Fibroblast of skin of abdomen (primary cell): ENCODE measurements around the gene AGPAT3.

Experiments used
- DNase-seq: peaks from one replicate; pipeline ENCODE4 v3.0.0-alpha.2; 2013

Gene AGPAT3

GRCh38 chr21:43939443-43940328, 74.7 kb downstream of the AGPAT3 start:
- no peak for DNase-seq

DNA sequence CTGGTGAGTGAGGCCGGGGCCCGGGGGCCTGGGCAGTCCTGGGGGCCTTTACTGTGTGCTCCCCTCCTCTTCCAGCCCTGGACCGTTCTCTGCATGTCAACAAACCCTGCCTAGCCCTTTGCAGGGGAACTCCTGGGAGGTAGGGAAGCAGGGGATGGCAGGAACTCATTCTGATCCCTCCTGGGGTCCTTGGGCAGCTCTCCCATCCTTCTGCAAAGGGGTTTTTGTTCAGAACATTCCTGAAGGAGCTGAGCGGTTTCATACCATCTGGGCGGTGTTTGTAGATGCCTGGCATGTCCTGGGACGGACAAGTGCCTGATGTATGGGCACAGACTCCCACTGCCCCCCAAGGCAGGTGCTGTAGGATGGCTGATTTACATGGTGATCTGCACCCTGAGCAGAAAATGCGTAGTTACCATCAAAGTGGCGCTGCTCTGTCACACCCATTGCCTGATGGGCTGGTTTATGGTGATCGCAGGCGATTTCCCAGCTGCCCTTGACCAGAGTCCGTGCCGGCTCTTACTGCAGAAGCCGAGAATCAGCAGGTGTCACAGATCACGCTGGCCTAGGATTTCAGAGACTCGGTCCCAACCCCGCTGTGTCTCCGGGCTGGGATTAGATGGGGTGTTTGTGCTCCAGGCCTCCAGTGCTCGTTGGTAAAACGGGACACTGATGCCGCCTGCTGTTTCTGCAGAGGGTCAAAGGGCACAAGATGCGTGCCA, 75.5 kb downstream of the AGPAT3 start:
- DNase-seq = no peak

DNA sequence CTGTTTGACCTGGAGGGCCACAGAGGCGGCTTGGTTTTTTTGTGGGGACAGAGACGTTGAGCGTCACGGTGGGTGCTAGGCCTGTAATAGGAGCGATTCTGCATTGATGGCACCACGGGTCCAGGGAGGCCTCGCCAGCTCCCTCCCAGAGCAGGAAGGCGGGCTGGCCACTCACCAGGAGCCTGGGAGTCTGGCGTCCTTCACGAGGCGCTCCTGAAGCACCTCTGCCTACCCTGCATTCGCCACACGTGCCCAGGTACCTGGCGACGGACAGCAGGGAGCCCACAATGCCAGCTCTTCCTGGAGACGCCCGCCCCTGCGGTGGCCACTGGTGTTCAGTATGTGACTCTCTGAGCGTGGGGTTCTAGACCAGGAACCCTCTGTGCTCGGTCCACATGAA, 77.2 kb downstream of the AGPAT3 start:
- no peak for DNase-seq

DNA sequence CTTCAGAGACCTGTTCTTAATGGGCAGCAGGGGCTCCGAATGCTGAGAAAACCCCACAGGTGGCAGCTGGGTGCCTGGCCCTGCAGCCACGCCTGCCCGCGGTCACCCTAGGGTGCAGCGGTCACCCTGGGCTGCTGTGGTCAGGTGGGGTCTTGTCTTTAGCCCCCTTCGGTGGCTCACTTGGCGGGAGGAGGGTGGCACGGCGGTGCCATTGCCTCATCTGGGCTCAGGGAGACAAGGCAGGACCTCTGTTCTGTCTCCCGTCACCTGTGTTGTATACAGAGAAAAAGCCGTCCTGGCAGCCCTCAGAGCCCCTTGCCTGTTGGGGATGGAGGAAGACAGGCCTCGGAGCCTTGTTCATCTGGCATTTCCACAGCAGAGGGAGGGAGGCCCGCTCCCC, 77.6 kb downstream of the AGPAT3 start:
- DNase-seq = no peak

DNA sequence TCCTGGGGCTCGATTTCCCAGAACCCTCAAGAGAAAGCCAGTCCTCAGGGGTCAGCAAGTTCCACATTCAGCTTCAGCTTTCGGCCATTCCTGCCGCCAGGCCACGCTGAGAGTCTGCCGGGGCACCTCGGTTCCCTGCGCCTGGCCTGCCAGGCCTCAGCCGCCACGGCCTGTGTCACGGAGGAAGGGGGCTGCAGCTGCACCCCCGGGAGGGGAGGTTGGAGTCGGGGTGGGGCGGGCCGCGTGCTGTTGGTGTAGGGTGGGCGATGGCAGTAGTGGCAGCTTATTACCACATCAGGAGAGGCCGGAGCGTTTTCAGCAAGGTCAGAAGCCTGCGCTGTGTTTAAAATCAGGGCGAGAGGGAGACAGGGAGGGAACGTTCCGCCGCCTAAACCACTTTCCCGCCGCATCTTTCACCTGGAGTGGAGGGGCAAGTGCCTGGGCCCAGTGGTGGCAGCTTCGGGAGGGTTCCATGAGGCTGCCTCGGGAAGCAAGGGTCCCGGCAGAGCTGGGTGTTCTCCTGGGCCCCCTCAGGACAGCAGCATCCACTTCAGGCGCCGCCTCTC, 78.6 kb downstream of the AGPAT3 start:
- no peak for DNase-seq

GRCh38 chr21:43944078-43944633, 79.1 kb downstream of the AGPAT3 start:
- no peak for DNase-seq

GRCh38 chr21:43944757-43945156, 79.7 kb downstream of the AGPAT3 start:
- no peak for DNase-seq

GRCh38 chr21:43948740-43949498, 83.9 kb downstream of the AGPAT3 start:
- DNase-seq = no peak

GRCh38 chr21:43949499-43950208, 84.6 kb downstream of the AGPAT3 start:
- DNase-seq = no peak

- no peak for DNase-seq
Observed at GRCh38 chr21:43950481-43950880, 85.5 kb downstream of the AGPAT3 start.

DNA sequence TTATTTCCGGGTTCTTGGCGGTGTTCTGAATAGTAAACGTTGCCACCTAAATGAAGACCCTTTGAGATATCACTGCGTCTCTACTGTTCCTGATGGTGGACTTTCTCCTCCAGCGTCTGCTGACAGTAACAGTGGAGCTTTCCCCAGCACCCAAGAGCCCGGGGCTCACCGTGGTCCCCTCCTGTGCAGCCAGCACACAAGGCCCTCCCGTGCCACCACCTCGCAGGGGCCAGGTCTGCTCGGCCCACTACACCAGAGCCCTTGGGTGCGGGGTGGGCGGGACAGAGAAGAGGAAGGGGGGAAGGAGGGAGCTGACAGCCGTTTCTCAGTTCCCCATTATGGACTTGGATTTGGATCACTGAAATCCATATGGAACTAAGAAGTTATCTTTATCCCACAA, 85.9 kb downstream of the AGPAT3 start:
- DNase-seq = no peak

- DNase-seq = no peak
Observed at GRCh38 chr21:43951911-43952703, 87.1 kb downstream of the AGPAT3 start.

DNA sequence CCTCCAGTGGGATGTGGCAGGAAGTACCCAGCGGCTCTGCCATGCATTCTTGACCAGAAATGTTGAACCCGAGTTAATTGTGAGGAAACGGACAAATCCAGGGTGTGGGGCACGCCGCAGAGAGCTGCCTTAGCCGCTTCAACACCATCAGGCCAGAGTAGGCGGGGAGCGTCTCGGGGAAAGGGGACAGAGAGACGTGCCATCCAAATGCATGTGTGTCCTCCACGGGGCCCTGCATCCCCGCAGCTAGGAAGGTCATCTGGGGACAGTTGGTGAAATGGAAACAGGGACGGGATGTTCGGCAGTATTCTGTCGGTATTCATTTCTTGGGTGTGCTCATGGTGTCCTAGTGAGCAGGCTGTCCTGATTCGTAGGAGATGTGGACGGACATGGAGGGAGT, 88.0 kb downstream of the AGPAT3 start:
- no peak for DNase-seq

- no peak for DNase-seq
Observed at GRCh38 chr21:43954042-43954441, 89.0 kb downstream of the AGPAT3 start.

- DNase-seq = no peak
Observed at GRCh38 chr21:43954896-43955295, 89.9 kb downstream of the AGPAT3 start.

DNA sequence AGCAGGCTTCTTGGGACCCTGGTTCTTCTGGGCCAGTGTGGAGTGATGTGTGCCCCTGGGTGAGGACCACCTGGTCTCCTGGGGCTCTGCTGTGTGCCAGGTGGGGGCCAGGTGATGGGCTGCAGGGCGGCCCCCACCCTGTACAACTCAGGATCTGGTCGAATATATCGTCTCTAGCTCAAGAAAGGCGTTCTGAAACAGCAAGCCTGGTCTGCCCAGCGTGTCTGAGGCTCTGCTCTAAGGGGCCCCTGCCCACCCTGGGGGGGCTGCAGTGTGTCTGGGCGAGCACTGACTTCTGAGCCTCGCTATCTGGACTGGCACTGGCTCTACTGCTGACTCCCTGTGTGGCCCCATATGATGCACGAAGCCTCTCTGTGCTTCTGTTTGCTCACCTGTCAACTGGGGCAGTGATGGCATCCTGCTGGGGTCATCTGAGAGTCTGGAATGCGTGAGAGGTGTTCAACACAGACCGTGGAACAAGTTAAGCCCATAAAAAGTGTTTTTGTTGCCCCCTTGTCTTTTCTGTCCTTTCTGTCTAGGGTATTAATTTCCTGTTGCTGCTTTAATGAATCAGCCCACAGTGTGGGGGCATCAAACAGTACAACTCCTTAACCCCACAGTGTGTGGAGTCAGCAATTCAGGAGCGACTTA, 91.1 kb downstream of the AGPAT3 start:
- DNase-seq = no peak

DNA sequence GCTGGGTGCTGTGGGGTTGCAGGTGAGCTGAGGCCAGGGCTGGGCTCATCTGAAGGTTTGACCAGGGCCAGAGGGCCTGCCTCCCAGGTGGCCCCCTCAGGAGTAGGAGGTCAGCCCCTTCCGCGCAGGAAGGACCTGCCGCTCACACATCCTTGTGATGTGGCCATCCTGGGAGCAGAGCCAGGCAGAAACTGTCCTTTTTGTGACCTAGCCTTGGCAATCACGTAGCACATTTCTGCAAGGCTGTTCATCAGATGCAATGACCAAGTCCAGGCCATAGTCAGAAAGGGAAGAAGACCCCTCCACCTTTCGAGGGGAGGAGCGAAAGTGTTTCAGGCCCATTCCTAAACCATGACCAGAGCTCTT, 91.6 kb downstream of the AGPAT3 start:
- no peak for DNase-seq

- no peak for DNase-seq
Observed at GRCh38 chr21:43957128-43957571, 92.1 kb downstream of the AGPAT3 start.

DNA sequence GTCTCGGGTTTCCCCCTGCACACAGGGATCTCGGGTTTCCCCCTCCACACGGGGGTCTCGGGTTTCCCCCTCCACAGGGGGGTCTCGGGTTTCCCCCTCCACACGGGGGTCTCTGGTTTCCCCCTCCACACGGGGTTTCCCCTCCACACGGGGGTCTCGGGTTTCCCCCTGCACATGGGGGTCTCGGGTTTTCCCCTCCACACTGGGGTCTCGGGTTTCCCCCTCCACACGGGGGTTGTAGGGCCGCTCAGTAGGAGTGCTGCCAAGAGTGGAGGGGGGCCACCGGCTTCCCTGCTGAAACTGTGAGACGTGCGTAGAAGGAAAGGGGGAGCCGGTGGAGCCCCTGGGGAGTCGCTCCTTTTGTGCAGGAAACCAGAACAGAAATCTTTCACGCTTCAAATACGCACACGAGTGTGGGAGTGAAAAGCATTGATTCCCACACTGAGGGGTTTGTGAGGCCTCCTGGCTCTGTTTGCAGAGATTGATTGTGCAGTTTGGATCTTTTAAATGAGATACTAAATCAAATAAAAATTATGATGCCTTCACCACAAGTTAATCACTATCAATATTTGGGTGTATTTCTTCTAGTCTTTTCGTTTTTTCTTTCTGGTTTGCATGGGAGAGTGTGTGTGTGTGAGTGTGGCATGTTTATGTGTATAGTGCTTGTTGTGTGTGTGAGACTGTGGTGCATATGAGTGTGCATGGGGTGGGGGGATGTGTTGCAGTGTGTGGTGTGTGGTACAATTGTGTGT, 92.8 kb downstream of the AGPAT3 start:
- no peak for DNase-seq
